Stimulated activated CD8-positive, alpha-beta memory T cell treated with anti-CD3 and anti-CD28 coated beads, Interleukin-12 subunit alpha, Interleukin-12 subunit beta, amount 100 ng/mL, for 1 hour (primary cell): ENCODE measurements around the gene BICRAL.
A peak's percentile ranks its signal among the peaks of the same experiment; 100 is the strongest.
"Not testable (repeated sequence)": the region's sequence is repeated elsewhere in the genome, so short reads cannot be mapped to it uniquely, and the experiment has no call there.

ENCODE experiments used
- DNase-seq: peaks from one replicate; pipeline ENCODE4 v3.0.0-alpha.2; 2020; ENCODE audit warnings: low read depth

The BICRAL gene

GRCh38 chr6:42762950-42763349 lies 18.9 kb upstream of the BICRAL start:
- no peak for DNase-seq

- no peak for DNase-seq
Observed at GRCh38 chr6:42764911-42765648, 16.8 kb upstream of the BICRAL start.

- no peak for DNase-seq
Observed at GRCh38 chr6:42766163-42766670, 15.6 kb upstream of the BICRAL start.

- DNase-seq, result no peak
Observed at GRCh38 chr6:42769051-42769450, 12.8 kb upstream of the BICRAL start.

- no peak for DNase-seq
Observed at GRCh38 chr6:42769836-42770235, 12.0 kb upstream of the BICRAL start.

GRCh38 chr6:42771741-42772100 lies 10.1 kb upstream of the BICRAL start:
- DNase-seq, result no peak

GRCh38 chr6:42774201-42774600 lies 7.7 kb upstream of the BICRAL start:
- no peak for DNase-seq

GRCh38 chr6:42774821-42775487 lies 6.9 kb upstream of the BICRAL start:
- DNase-seq, result not testable (repeated sequence)

- DNase-seq, result no peak
Observed at GRCh38 chr6:42777126-42777822, 4.6 kb upstream of the BICRAL start.

- DNase-seq, result no peak
Observed at GRCh38 chr6:42778122-42778521, 3.7 kb upstream of the BICRAL start.

- no peak for DNase-seq
Observed at GRCh38 chr6:42779521-42779920, 2.3 kb upstream of the BICRAL start.

GRCh38 chr6:42781546-42781795 lies 381 bp upstream of the BICRAL start:
- no peak for DNase-seq

GRCh38 chr6:42782689-42783176 lies 881 bp downstream of the BICRAL start:
- peak; percentile 55 for DNase-seq

- DNase-seq, result peak; percentile 63
Observed at GRCh38 chr6:42783177-42783875, 1.5 kb downstream of the BICRAL start.

- DNase-seq, result no peak
Observed at GRCh38 chr6:42783876-42784642, 2.2 kb downstream of the BICRAL start.

- no peak for DNase-seq
Observed at GRCh38 chr6:42784717-42785498, 3.1 kb downstream of the BICRAL start.

- DNase-seq, result no peak
Observed at GRCh38 chr6:42786525-42786985, 4.7 kb downstream of the BICRAL start.

- no peak for DNase-seq
Observed at GRCh38 chr6:42787063-42787472, 5.2 kb downstream of the BICRAL start.

GRCh38 chr6:42788671-42789070 lies 6.8 kb downstream of the BICRAL start:
- no peak for DNase-seq

- DNase-seq, result no peak
Observed at GRCh38 chr6:42790549-42791181, 8.8 kb downstream of the BICRAL start.
